HG02885 (cell line): ENCODE data around the gene ADAMTSL1.
A peak's percentile ranks its signal among the peaks of the same experiment; 100 is the strongest.

Experiments
- ATAC-seq: cut with Tn5 transposase; IDR thresholded peaks from one replicate; pipeline ENCODE4 v1.9.1; 2021; ENCODE audit warnings: mild to moderate bottlenecking; ENCODE audit not compliant: unreplicated experiment, poor library complexity

Gene ADAMTSL1, protein sequence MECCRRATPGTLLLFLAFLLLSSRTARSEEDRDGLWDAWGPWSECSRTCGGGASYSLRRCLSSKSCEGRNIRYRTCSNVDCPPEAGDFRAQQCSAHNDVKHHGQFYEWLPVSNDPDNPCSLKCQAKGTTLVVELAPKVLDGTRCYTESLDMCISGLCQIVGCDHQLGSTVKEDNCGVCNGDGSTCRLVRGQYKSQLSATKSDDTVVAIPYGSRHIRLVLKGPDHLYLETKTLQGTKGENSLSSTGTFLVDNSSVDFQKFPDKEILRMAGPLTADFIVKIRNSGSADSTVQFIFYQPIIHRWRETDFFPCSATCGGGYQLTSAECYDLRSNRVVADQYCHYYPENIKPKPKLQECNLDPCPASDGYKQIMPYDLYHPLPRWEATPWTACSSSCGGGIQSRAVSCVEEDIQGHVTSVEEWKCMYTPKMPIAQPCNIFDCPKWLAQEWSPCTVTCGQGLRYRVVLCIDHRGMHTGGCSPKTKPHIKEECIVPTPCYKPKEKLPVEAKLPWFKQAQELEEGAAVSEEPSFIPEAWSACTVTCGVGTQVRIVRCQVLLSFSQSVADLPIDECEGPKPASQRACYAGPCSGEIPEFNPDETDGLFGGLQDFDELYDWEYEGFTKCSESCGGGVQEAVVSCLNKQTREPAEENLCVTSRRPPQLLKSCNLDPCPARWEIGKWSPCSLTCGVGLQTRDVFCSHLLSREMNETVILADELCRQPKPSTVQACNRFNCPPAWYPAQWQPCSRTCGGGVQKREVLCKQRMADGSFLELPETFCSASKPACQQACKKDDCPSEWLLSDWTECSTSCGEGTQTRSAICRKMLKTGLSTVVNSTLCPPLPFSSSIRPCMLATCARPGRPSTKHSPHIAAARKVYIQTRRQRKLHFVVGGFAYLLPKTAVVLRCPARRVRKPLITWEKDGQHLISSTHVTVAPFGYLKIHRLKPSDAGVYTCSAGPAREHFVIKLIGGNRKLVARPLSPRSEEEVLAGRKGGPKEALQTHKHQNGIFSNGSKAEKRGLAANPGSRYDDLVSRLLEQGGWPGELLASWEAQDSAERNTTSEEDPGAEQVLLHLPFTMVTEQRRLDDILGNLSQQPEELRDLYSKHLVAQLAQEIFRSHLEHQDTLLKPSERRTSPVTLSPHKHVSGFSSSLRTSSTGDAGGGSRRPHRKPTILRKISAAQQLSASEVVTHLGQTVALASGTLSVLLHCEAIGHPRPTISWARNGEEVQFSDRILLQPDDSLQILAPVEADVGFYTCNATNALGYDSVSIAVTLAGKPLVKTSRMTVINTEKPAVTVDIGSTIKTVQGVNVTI (N-terminal part only)

DNA sequence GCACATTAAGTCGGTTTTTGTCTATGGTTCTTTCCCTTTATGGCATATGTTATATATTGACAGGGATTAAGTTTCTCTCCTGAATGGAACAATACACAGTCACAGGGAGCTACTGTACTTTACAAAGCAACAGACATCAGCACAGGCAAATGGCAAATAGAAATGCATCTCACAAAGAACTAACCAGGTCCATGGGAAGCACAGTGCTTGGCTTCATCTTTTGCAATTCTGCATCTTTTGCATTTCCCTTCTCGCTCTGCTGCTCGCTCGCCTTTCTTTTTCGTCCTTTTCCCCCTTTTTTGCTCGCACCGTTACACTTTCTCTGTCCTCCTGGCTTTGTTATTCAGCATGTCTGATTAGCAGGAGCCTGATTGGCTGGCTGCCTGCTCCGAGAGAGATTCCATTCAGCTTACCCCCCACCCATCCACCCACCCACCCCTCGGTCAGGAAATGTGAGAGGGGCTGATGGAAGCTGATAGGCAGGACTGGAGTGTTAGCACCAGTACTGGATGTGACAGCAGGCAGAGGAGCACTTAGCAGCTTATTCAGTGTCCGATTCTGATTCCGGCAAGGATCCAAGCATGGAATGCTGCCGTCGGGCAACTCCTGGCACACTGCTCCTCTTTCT, at the start of gene ADAMTSL1:
TSS of gene ADAMTSL1 (plus strand) at position 502 of the 628 bp plus-strand sequence. CDS start at position 582, 80 bp downstream.
- no peak for ATAC-seq

DNA sequence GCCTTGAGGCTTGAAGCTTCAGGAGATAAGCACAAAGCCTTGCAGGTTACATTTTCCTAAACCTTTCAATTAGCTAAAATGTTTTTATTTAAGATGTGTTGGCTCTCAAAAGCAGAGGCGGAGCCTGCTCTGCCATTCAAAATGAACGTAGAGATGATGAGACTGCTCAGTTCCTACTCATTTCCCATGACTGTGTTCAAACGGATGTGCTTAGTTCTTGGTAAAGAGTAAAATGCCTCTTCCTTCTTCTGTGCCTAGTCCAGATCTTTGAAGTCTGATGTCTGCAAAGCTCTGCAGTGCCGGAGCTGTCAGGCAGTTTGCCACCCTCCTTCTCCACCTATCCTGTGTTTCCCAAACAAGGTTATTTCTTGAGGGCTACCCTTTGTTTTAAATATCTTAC, 46.3 kb upstream of the ADAMTSL1 start:
- no peak for ATAC-seq

DNA sequence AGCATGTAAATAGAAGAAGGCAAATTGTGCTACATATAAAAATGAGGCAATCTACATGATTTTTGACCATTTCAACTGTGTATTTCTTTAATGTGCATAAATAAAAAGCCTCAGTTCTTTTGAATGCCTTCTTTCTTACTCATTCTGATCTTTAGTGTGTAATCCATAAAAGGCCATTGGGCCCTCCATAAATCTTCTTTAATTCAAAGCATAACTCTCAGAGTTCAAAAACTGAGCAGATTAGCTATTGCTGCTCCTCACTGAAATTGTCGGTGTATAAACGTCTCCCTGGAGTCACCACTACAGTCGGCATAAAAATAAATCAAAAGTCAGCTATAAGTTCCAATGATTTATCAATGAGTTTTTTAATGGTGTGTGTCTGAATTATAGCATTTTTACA, 45.3 kb upstream of the ADAMTSL1 start:
- ATAC-seq = no peak

DNA sequence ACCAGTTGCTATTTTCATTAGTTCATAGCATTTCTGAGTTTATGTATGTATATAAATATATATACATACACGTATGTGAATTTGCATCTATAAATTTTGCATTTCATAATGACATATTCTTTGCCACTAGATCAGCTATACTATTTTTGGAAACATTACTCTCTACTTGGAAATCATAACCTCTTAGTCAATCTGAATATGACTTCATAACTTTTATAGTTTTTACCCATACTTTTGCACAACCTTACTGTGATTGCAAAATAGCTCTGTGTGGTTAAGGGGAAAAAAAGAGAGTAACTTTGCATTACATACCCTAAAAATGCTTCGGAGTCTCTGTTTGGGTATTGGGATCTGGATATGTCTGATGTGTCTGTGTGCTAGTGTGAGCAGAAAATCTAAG, 44.9 kb upstream of the ADAMTSL1 start:
- no peak for ATAC-seq

DNA sequence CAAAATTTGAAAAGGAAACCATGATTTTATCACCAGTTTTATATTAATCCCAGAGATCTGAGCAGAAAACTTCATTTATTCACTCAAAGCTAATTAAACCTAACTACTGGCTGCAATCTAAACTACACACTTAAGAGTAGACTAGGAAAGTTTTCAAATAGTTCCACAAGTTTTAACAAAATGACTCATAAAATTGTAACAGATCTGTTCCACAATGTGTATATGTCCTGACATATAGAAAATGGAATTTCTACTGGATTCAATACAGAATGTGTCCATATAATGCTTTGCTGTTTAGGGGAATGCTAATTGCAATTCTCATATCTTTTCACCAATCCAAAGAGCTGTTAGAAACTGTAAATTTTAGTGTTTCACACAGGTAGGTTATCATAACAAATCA, 40.3 kb upstream of the ADAMTSL1 start:
- ATAC-seq = no peak

DNA sequence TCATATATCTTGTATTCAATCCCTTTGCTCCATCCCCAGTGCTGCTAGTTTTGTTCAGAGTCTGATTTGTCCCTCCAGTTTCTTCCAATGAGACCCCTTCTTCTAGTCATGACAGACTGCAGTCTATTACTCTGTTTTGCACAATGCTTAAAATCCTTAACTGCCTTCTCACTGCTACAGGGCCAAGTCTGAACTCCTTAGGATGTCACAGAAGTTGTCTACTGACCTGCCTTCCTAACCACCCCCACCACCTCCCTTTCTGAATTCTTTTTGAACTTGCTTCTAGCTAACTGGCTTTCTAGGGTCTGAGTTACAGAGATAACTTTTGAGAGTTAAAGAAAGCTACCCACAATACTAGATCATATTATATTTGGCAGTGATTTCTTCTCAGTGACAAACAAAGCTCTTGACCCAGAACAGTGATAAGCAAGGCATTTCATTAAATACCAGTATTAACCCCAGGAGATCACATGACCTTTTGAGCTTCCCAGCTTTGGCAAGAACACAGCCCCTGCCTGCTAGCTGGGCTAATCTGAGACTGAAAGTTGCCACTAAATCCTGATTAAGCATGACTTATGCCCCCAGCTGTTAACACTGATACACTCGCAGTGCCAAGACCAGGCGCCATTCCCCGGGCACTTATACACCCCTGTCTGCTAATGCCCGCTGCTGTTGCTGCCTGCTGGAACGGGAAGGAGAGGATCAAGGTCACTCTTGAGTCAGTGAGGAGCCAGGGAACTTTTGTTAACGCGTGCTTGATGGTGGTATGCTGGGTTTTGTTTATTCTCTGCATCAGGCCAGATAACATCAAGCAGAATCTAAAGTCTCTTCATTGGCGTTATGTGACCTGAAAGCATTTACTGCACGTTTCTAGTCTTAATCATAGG, 36.4 kb upstream of the ADAMTSL1 start:
- ATAC-seq = no peak

DNA sequence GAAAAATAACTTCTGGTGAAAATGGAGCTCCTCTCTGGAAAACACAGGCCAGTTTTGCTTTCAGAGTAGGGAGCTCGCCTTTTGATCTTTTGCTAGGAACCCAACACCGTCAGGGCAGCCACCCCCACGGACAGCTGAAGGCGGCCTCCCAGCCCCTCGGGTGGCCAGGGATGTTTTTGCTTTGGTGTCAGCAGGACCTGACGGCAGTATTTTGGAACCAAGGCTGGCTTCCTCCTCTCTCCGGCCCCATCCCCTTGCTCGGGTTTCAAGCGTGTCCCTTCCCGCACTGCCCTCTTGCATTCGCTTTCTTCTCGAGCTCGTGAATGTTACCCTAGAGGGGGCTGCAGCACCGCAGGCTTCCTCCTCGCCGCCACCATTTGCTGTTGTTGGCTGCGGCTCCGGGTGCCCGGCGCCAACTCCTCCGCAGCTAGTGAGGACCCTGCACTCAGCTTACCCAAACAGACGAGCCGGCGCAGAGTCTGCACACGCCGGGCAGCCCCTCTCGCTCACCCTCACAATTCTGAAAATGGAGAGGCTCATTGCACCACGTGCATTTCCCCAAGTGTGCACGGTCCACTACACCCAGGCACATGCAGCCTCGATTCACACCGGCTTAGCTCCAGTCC, 35.5 kb upstream of the ADAMTSL1 start:
- ATAC-seq = no peak

DNA sequence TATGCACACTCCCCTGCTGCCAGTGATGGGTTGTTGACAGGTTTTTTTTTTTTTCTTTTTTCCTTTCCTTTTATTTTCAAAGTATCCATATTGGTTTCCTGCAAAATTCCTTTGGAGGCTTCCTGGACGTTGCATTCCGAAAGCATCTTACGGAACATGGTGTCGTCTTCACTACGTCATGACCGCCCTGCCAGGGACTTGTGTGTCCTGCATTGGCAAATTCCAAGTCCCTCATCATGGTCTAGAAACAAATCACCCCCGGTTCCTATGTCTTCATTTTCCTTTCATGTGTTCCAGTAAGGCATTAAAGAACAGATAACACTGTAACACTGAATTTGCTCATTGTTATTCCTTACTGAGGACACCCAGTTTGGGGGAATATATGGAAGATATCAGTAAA, 35.0 kb upstream of the ADAMTSL1 start:
- ATAC-seq = no peak

DNA sequence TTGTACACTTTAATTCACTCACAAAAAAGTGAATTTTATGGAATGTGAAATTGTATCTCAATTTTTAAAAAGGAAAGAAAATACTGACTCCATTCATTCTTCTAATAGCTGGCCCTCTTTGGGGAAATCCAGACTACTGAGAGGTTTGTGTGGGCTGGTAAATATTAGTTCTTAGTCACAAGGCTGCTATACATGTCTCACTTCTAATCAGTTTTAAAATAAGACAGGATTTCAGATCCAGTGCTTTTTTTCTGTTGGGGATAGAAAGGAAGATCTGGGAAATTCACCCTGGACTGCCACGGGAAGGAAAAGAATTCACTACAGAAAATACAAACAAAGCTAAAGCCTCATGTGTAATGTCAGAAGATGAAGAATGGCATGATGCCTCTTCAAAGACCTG, 32.7 kb upstream of the ADAMTSL1 start:
- ATAC-seq = no peak

DNA sequence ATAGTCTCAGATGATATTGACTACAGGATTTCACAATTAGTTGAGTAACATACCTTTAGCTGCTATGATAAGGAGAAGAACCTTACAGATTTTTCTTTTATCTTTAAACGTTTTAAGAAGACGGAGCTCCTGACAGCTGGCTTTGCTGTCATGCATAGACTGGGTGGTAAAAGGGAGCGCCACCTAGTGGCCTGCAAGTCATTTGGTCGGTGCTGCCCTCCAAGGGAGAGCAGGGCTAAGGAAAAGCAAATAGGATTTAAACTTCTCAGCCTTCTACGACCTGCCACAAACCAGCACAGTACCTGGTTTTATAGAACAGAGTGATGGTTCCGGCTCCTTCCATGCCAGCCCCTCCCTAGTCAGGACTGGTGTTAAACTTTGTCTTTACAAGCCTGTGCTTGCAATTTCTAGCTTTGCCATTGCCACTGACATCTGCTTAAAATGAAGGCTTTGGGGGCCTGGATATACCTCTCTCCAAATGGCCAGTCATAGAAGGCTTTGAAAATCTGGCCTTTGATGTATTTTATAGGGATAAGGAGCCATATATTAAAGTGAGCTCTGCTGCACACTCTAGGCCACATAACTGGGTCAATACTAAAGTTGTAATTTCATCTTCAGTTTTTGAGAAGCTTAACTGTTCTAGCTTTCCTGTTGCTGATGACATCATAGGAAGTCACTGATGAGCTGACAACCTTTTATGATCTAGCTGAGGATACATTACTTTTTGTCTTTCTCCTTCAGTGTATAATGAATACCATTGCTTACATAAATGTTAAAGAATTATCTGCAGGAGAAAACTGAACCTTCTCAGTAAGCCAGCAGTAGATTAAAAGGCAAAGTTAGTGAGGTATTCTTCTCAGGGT, 31.1 kb upstream of the ADAMTSL1 start:
- peak; percentile 95 for ATAC-seq

DNA sequence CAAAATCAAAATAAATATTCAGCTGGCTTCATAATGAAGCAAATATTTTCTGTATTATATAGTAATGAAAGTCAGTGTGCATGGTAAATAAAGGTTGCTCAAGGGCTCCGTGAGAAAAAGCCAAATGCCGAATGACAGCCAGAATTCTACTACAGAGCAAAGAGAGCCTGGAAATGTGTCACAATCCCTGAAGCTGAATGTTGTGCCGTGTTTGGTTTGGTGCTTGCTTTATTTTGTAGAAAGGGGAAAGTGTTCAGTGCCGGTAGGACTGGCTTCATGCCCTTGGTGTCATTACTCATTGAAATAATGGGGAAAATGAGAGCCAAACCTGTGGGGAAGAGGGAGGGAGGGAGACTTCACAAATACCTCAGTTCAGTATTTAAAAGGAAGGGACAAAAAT, 26.8 kb upstream of the ADAMTSL1 start:
- no peak for ATAC-seq

DNA sequence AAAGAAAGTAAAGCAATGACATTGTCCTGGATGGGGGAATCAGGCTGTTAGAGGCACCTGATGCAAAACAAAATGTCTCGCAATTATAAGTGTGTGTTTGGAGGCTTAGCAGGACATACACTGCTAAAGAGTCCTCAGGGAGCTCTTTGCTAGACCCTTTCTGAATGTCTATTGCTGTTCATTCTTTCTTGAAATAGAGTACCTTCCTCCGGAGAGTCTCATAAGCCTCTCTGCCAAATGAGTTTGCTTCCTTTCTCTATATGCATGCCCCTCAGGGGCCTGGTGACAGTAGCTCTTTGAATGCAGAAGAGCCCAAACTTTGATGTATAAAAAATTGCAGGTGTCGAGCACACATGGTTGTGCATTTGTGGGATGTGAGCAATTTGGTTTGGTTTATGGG, 26.4 kb upstream of the ADAMTSL1 start:
- ATAC-seq = no peak

DNA sequence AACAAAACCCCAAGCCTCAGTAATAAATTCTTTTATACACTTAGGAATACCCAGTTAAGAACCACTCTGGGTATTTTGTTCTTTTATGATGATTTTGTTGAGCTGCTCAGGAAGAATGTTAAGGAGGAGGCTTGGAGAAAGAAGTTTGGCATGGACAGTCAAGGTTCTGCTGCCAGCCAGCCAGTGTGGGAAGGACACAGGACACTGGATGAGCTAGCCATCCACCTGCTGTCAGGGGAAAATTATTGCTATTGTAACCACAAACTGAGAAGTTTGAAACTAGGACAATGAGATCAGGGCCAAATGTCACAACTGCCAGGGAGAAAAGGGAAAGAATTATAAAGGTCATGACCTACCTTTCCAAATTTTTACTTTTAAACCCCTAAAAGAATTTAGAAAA, 25.9 kb upstream of the ADAMTSL1 start:
- no peak for ATAC-seq

DNA sequence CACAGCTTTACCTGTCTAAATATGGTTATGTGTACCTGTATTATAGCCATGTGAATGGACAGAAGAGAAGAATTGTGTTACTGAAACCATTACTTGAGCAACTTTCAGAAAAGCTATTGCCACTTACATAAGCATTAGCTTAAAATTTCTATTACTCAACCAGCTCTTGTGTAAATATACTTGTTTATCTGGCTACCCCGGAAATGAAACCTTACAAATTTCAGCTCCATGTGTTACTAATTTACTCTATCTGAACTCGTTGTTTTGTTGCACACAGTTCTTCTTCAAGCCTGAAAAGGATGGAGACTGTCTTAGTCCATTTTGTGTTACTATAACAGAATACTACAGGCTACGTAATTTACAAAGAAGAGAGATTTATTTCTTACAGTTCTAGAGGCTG, 22.5 kb upstream of the ADAMTSL1 start:
- no peak for ATAC-seq

DNA sequence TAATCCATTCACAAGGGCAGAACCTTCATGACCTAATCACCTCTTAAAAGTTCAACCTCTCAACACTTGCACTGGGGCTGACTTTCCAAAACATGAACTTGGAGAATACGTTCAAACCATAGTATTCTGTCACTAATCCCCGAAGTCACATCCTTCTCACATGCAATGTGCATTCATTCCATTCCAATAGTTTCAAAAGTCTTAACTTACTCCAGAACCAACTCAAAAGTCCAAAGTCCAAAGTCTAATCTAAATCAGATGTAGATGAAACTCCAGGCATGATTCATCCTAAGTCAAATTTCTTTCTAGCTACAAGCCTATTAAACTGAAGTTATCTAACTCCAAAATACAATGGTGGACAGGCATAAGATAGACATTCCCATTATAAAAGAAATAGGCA, 21.7 kb upstream of the ADAMTSL1 start:
- no peak for ATAC-seq

DNA sequence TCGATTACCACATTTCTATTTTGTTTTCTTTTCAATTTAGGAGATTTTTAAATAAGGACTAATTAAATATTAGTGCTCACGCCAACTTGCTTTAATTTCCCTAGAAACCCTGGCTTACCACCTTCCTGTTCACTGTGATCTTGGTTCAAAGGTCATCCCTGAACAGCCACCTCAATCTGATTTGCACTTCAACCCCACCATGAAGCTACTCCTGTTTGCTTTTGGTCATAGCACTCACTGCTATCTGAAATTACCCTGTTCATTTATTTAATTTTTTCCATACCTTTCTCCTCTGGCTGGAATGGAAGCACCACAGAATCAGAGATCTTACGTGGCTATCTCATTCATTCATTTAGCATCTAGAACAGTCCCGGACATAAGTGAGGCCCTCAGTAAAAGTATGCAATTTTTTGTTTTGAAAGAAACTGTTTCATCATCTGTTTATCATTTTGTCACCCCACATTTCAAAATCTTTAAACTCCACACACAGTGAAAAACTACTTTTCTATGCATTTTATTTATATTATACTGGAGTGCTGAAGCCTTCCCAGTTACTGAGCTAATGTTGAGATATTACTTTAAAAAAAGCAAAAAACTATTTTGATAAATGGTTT, 17.2 kb upstream of the ADAMTSL1 start:
- ATAC-seq = no peak

DNA sequence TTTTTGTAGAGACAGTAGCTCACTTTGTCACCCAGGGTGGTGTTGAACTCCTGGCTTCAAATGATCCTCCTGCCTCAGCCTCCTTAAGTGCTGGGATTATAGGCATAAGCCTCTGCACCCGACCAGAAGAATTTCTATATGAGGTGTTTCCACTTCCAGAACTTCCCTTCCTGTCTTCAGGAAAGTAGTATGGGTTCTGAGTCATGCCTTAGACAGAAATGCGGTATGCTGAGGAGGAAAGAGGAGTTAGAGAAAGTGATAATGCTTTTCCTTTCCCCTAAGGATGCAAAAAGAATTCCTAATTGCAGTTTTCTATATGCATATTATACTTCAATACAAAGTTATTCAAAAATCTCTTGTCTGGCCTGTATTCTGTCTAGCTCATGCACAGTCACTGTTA, 16.4 kb upstream of the ADAMTSL1 start:
- no peak for ATAC-seq
